CD4-positive, alpha-beta T cell (primary cell): ENCODE results near the gene GMCL2. TPM values are rescaled to one million over a fixed set of nuclear protein-coding genes. Genes with fewer than 3 reads are reported as not detected.
"Not testable (repeated sequence)": the region's sequence is repeated elsewhere in the genome, so short reads cannot be mapped to it uniquely, and the experiment has no call there.

Source experiments
- ATAC-seq: fragments of 200-7000 bp; cut with Tn5 transposase; one replicate; pipeline ENCODE4 v1.10.0; 2022; ENCODE audit warnings: mild to moderate bottlenecking; ENCODE audit not compliant: poor library complexity
- CTCF ChIA-PET: fragments of 350-600 bp; sonication (Branson Sonifier 250); formaldehyde crosslinking; loops from one replicate; lab custom pipeline; 2021; ENCODE audit warnings: antibody characterized with exemption, inconsistent platforms; lab: Charles Lee
- POLR2A ChIA-PET: fragments of 350-600 bp; sonication (Branson Sonifier 250); formaldehyde crosslinking; loops from one replicate; lab custom pipeline; 2021; ENCODE audit warnings: antibody characterized with exemption, inconsistent platforms; lab: Charles Lee
- DNase-seq, 14 experiments: peaks; one replicate each; pipeline ENCODE4 v3.0.0-alpha.2; 2013 to 2020; ENCODE audit warnings: mixed read lengths in 2 of 14
- H3K27ac ChIP-seq, 2 donors: one replicate each; pipeline versions ENCODE4 v1.5.1 to v1.7.0; 2013; ENCODE audit warnings: low read length in 2 of 2, low read depth in 1 of 2, mild to moderate bottlenecking in 1 of 2
- H3K27me3 ChIP-seq, 2 experiments: 1 replicate in 1 of 2; 2 replicates in 1 of 2; pipeline versions ENCODE4 v1.6.1 to v1.7.0; 2013; ENCODE audit warnings: low read length in 2 of 2, control low read depth in 1 of 2, mild to moderate bottlenecking in 1 of 2, moderate library complexity in 1 of 2; ENCODE audit not compliant: insufficient read depth in 2 of 2, control insufficient read depth in 1 of 2
- H3K36me3 ChIP-seq: one replicate; pipeline ENCODE4 v1.6.1; 2013; ENCODE audit warnings: low read length, control low read depth; ENCODE audit not compliant: insufficient read depth
- H3K4me1 ChIP-seq: one replicate; pipeline ENCODE4 v1.6.1; 2013; ENCODE audit warnings: low read length, control low read depth; ENCODE audit not compliant: insufficient read depth
- H3K4me3 ChIP-seq: one replicate; pipeline ENCODE4 v1.5.1; 2013; ENCODE audit warnings: mild to moderate bottlenecking, low read length, moderate library complexity
- H3K9me3 ChIP-seq, 2 experiments: 1 replicate in 1 of 2; 2 replicates in 1 of 2; pipeline versions ENCODE4 v1.6.1 to v1.7.0; 2013; ENCODE audit warnings: low read length in 2 of 2, mild to moderate bottlenecking in 2 of 2, control low read depth in 1 of 2, moderate library complexity in 1 of 2; ENCODE audit not compliant: control insufficient read depth in 1 of 2, insufficient read depth in 1 of 2
- H3K27ac Mint-ChIP-seq: one replicate; pipeline ENCODE4 v1.8.0; 2020; ENCODE audit warnings: mixed read lengths
- H3K27me3 Mint-ChIP-seq: one replicate; pipeline ENCODE4 v1.8.0; 2021; ENCODE audit warnings: mixed read lengths
- H3K36me3 Mint-ChIP-seq: one replicate; pipeline ENCODE4 v1.8.0; 2021; ENCODE audit warnings: low read depth, mixed read lengths
- H3K4me1 Mint-ChIP-seq: one replicate; pipeline ENCODE4 v1.8.0; 2021; ENCODE audit warnings: low read depth, mixed read lengths
- H3K4me3 Mint-ChIP-seq: one replicate; pipeline ENCODE4 v1.8.0; 2020; ENCODE audit warnings: mild to moderate bottlenecking, mixed read lengths
- H3K9me3 Mint-ChIP-seq: one replicate; pipeline ENCODE4 v1.8.0; 2020; ENCODE audit warnings: mixed read lengths
- CTCF ChIP-seq: fragments of 200-600 bp; IDR thresholded peaks from one replicate; pipeline ENCODE4 v1.8.0; 2022; ENCODE audit warnings: antibody characterized with exemption, mild to moderate bottlenecking
- intact Hi-C, 2 experiments: fragments of 100-400 bp; cut with DNase I in 1 of 2; cut with micrococcal nuclease in 1 of 2; formaldehyde crosslinking; loops; one replicate each; pipeline versions ENCODE4 v1.15.1 to v1.9.0; 2023 to 2025; cut with DNase I, micrococcal nuclease
- total RNA-seq, 174 experiments: library from RNA in 2 of 174; stranded (reverse) in 2 of 174; gene quantifications; one replicate each; pipeline ENCODE4 v1.2.3 and lab custom pipeline; 2021 to 2026

The GMCL2 gene
- total RNA-seq, 2 experiments from 2014 or later = not detected

GRCh38 chr5:178201221-178201926, 14.2 kb upstream of the GMCL2 start:
- POLR2A ChIA-PET = no interaction called here
- Mint-ChIP-seq H3K27ac (peak overlapping the region; percentile 9), H3K27me3 (peaks cover 4% of the 10 kb centered on the region), H3K4me3 (peak overlapping the region; percentile 76), H3K36me3 (peaks cover 16% of the 10 kb centered on the region), H3K4me1 (peaks cover 15% of the 10 kb centered on the region), H3K9me3 (no peaks in the 10 kb centered on the region)
- no peaks in the 10 kb centered on the region for H3K27me3 ChIP-seq
- ATAC-seq (no peak), DNase-seq (no peak)
- CTCF ChIA-PET = interaction anchor here (1.6 kb wide), 1 partner anchor 80 kb away, joined by 4 read pairs; no protein-coding TSS in a partner anchor
- no peaks in the 10 kb centered on the region for H3K9me3 ChIP-seq
- peaks cover 17% of the 10 kb centered on the region for H3K4me1 ChIP-seq
- TF ChIP-seq CTCF = no peak
- H3K4me3 ChIP-seq = no peak overlapping the region
- no peak overlapping the region for H3K27ac ChIP-seq
- H3K36me3 ChIP-seq = peaks cover 2% of the 10 kb centered on the region
- intact Hi-C loops = loop anchor here in 1 of 2 experiments (5.0 to 10.0 kb wide), 2 partner anchors 649 to 1557 kb away; partner anchors contain the start of genes FAM193B and TSPAN17

DNA sequence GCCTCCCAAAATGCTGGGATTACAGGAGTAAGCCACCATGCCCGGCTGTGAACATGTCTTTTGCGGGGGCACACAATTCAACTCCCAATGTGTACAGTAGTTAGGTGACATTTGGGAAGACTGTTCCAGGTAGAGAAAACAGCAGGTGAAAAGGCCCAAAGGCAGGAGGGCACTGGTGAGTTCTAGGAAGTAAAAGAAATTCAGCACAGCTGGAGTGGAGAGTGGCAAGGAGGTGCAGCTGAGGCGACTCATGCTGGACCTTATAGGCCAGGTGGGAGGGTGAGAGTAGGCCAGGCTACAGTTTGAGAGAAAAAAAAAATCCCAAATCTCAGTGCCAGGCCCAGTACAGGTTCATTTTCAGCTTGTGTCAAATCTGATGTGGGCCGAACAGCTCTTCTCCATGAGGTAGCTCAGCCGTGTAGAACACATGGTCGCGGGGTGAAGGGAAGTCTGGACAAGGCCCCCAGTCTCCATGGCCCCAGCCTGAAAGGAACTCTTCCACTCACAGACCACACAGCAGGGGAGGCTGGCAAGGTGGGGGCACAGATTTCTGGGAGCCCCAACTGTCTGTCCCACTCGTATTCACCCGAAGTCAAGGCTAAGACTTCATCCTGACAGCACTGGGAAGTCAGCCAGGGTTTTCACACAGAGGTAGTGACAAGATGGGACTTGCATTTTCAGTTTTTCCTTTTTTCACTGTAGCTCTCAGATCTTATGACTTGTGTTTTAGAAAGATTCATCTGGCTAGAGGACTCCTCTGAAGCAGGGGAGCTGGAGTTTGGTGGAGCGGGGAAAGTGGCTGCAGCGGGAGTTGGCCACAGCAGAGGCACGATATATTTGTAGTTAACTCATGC, 12.6 kb upstream of the GMCL2 start:
- no peak overlapping the region for H3K27ac Mint-ChIP-seq
- Histone ChIP-seq H3K36me3 (no peaks in the 10 kb centered on the region), H3K27me3 (no peaks in the 10 kb centered on the region), H3K4me1 (peaks cover 6% of the 10 kb centered on the region), H3K27ac (no peak overlapping the region), H3K9me3 (no peaks in the 10 kb centered on the region), H3K4me3 (no peak overlapping the region)
- ChIA-PET POLR2A (no interaction called here), CTCF (interaction anchor here (1.6 kb wide), 1 partner anchor 79 kb away, joined by 4 read pairs; no protein-coding TSS in a partner anchor)
- H3K4me3 Mint-ChIP-seq = no peak overlapping the region
- intact Hi-C loops = loop anchor here in 1 of 2 experiments (5.0 to 10.0 kb wide), 2 partner anchors 648 to 1555 kb away; partner anchors contain the start of genes FAM193B and TSPAN17
- peak in 1 of 14 experiments; percentile 15 for DNase-seq
- H3K27me3 Mint-ChIP-seq = peaks cover 4% of the 10 kb centered on the region
- TF ChIP-seq CTCF = no peak
- H3K36me3 Mint-ChIP-seq = peaks cover 5% of the 10 kb centered on the region
- H3K9me3 Mint-ChIP-seq = no peaks in the 10 kb centered on the region
- no peak for ATAC-seq
- peaks cover 5% of the 10 kb centered on the region for H3K4me1 Mint-ChIP-seq

- ATAC-seq (no peak), DNase-seq (no peak)
- H3K4me1 ChIP-seq = peaks cover 9% of the 10 kb centered on the region
- no peaks in the 10 kb centered on the region for H3K36me3 Mint-ChIP-seq
- H3K36me3 ChIP-seq = no peaks in the 10 kb centered on the region
- CTCF ChIA-PET = no interaction called here
- no peak overlapping the region for H3K27ac ChIP-seq
- intact Hi-C loops = no loop called here
- POLR2A ChIA-PET = no interaction called here
- no peaks in the 10 kb centered on the region for H3K4me1 Mint-ChIP-seq
- no peak overlapping the region for H3K27ac Mint-ChIP-seq
- H3K27me3 ChIP-seq = no peaks in the 10 kb centered on the region
- no peaks in the 10 kb centered on the region for H3K9me3 ChIP-seq
- no peak overlapping the region for H3K4me3 ChIP-seq
- H3K27me3 Mint-ChIP-seq = peaks cover under 1% of the 10 kb centered on the region
- TF ChIP-seq CTCF = no peak
- H3K4me3 Mint-ChIP-seq = no peak overlapping the region
- no peaks in the 10 kb centered on the region for H3K9me3 Mint-ChIP-seq
These were observed 11.5 kb upstream of the GMCL2 start for GRCh38 chr5:178198706-178199105.

DNA sequence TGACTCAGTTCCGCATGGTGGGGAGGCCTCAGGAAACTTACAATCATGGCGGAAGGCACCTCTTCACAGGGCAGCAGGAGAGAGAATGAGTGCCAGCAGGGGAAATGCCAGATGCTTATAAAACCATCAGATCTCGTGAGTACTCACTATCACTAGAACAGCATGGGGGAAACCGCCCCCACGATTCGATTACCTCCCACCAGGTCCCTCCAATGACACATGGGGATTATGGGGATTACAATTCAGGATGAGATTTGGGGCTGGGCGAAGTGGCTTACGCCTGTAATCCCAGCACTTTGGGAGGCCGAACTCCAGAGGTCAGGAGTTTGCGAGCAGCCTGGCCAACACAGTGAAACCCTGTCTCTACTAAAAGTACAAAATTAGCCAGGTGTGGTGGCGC, 11.0 kb upstream of the GMCL2 start:
- intact Hi-C loops, POLR2A ChIA-PET, H3K9me3 ChIP-seq, H3K27ac ChIP-seq, ATAC-seq, H3K4me3 ChIP-seq, H3K27ac Mint-ChIP-seq, H3K27me3 ChIP-seq, H3K36me3 Mint-ChIP-seq, H3K36me3 ChIP-seq, H3K27me3 Mint-ChIP-seq, H3K9me3 Mint-ChIP-seq, H3K4me3 Mint-ChIP-seq, H3K4me1 Mint-ChIP-seq, CTCF ChIA-PET, DNase-seq: not testable (repeated sequence)
- peaks cover 12% of the 10 kb centered on the region for H3K4me1 ChIP-seq
